ENCODE results near the gene RRAGD.

RRAGD gene, protein sequence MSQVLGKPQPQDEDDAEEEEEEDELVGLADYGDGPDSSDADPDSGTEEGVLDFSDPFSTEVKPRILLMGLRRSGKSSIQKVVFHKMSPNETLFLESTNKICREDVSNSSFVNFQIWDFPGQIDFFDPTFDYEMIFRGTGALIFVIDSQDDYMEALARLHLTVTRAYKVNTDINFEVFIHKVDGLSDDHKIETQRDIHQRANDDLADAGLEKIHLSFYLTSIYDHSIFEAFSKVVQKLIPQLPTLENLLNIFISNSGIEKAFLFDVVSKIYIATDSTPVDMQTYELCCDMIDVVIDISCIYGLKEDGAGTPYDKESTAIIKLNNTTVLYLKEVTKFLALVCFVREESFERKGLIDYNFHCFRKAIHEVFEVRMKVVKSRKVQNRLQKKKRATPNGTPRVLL

DNA sequence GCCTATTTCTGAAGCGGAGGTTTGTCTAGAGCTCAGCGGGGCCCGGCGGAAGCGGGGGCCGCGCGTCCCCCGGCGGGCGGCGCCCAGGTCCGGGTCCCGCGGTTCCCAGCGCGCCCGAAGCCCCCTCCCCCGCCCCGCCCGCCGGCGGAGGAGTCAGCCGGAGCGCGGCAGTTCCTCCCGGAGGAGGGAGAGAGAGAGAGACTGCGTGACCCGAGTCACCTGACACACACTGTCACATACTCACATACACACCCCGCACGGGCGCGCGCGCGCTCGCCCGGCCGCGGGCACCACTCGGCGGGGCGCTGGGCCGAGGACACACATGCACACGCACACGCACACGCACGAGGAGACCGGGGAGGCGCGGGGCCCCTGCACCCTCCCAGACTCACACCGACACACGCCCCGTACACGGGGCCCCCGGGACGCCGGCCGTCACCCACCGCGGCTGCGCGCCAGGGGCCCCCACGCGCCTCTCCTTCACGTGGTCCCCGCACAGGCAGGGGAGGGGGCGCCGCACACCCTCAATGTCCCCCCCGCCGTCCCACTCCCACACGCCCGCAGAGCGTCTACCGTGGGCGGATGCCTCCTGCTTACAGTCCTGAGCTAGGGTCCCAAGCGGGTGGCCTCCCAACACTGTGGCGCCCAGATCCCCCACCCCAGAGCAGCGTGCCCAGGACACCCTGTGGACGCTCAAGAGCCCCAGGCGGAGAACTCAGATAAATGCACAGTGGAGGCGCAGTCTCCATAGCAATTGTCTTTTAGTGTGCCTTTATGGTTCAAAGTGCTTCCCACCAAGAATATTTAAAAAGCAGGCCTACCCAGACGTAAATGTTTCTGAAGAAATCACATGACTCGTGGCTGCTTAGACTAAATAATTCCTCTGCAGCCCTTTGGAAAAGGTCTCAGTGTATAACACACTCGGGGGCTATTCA, at the start of gene RRAGD:
Gene RRAGD, minus strand, starts transcription at position 203 of the 935 bp plus-strand sequence. CDS start 280 bp downstream, outside the sequence.
- DNase-seq: peak; percentile 57

DNA sequence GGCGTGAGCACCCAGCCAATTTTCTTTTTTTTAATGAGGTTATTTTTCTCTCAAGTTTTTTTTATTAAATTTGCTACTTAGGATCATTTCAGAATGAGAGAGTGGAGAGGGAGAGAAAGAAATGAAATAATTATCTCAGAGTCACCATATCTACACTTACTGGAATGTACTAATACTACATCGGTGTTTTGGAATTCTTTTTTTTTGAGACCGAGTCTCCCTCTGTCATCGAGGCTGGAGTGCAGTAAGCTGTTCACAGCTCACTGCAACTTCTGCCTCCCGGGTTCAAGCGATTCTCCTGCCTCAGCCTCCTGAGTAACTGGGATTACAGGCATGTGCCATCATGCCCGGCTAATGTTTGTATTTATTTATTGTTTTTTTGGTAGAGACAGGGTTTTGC, 48.6 kb upstream of the RRAGD start:
- DNase-seq: no peak

DNA sequence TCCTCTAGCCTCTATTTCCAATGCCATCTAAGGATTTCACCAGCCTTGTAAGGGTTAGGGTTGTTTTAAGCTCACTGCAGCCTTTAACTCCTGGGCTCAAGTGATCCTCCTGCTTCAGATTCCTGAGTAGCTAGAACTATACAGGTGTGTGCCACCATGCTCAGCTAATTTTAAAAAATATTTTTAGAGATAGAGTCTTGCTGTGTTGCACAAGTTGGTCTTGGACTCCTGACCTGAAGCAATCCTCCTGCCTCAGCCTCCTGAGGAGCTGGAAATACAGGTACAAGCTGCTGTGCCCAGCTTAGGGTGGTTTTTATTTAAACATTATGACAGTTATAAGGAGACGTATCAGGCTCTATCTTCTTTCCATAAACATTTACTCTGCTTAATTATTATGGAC, 47.4 kb upstream of the RRAGD start:
- no peak for DNase-seq

DNA sequence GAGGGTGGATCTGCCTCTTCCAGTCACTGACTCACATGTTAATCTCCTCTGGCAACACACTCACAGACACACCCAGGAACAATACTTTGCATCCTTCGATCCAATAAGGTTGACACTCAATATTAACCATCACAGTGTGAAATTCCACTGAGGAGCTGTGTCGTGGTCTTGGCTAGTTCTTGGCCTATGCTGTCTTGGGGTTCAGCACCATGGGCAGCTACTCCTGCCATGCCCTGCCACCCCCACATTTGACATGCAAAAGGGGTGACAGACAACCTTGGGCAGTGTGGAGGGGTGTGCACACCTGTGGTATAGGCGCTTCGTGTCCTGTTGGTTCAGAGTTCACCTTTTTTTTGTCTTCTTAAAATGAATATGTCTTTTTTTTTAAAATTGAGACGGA, 46.6 kb upstream of the RRAGD start:
- no peak for DNase-seq

DNA sequence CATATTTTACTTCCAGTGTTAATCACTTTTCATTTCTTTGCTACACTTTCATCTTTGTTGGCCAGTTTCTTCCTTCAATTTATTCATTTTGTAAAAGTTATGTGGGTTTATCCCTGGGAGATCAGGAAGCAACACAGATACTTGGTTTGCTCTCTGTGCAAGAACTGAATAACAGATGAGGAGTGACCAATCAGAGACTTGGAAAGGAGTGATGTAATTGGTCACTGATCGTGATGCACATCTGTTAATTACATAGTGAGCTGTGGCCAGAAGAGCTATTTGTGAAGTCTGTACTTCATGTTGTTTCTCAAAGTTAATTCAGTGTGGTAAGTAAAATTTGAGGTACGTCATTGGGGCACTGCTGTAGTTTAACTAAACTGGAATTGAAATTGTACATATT, 42.2 kb upstream of the RRAGD start:
- DNase-seq: no peak

DNA sequence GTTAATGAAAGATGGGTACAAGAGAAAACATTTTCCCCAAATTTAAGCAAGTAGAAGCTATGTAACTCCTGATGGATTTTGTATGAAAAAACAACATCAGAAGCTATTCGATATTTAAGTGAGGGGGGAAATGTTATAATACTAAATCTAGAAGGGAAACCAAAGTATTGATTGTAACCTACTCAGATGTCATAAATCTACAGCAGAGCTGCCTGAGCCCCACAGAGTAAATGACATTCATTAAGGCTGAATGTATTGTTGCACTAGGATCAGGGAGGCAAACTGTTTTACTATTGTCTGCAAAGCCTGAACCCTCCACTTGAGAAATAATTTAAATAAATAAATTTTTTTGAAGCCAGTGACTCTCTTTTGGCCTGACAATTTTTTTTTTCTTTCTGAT, 40.2 kb upstream of the RRAGD start:
- DNase-seq: no peak

DNA sequence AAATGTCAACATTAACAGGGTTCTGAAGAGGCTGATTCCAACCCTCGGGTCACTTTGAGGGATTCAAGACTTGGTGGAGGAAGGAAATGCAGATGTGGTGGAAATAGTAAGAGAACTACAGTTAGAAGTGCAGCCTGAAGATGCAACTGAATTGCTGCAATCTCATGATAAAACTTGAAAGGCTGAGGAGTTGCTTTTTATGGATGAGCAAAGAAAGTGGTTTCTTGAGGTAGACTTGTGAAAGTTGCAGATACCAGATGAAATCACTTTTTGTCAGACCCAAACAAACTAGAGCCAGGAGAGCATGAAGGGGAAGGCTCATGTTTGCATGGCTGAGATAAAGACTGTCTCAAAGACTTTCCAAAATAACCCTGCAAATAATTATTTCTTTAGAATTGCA, 37.1 kb upstream of the RRAGD start:
- DNase-seq: no peak

DNA sequence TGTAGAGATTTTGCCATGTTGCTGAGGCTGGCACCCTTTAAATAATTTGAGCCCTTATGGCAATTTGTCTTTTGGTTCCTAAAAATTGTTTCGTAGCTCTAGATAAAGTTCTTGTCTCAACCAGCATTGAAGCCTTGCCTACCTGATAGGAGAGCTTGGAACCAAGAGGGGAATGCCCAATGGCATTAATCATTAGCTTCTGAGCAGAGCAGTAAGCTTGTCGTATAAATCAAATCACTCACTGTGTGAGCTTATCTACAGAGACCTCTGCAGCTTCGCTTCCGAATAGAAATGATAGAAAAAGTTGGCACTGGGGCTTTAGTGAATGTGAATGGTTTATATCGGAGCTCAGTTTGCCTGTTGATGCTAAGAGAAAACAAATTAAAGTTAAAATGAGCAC, 31.6 kb upstream of the RRAGD start:
- DNase-seq: no peak

DNA sequence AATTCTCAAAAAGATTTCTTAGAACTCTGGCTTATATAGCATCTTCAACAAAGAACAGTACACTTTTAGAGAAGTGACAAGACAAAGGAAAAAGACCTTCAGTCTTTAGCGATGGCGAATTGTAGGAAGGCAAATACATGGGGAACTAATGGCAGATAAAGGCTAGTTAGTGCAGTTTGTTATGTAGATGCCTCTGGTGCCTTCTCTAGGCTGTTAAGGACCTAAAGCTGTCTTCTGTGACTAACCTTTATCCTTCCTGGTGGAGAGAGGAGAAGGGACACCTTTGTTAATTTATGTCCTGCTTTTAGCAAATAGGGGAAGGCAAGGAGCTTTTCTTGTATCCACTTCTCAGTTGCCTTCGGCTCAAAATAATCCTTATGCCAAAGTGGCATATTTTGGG, 28.1 kb upstream of the RRAGD start:
- DNase-seq: no peak

DNA sequence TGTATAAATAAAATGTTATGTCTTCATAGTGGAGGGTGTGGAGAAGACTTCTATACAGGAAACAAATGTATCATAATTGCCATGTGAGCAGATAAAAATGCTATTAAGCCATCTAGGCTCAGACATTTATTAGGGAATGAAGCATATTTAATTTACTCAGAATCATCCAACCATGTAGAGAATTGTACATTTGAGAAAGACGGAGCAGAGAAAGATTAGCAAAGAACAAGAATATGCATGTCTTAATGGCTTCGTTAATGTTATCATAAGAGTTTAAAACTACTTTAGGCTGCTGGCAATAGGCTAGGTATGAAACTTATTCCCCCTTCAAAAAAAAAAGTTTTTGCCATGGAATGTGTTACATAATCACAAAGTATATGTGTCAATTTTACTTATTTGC, 26.9 kb upstream of the RRAGD start:
- no peak for DNase-seq

DNA sequence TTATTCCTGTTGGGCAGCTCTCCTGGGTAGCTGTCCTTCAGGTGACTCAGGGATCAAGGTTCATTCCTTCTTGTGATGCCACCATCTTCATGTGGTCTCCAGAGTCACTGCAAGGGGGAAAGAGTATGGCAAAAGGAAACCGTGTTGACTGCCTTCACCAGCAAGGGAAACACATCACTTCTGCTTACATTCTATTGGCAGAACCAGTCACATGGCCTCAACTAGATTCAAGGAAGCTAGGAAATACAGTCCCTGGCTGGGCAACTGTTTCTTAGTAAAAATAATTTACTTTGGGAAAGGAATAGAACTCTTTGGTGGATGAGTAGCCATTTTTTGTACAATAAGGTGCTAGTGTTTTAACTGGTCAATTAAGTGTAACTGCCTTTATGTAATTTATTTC, 26.2 kb upstream of the RRAGD start:
- DNase-seq: no peak

DNA sequence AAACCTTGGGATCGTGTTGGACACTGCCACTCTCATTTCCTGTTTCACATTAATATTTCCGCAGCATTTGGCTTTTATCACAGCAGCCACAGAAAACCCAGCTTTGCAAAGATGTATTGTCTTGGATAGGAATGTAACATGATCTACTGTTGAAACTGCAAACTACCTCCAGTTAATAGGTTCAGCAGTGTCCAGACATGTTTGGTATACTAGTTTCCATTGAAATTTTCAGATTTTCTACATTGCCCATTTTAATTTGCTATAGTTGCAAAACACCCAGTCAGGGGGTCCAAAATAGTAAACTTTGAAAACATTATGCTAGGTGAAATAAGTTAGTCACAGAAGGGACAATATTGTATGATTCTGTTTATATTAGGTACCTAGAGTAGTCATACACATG, 24.2 kb upstream of the RRAGD start:
- no peak for DNase-seq

DNA sequence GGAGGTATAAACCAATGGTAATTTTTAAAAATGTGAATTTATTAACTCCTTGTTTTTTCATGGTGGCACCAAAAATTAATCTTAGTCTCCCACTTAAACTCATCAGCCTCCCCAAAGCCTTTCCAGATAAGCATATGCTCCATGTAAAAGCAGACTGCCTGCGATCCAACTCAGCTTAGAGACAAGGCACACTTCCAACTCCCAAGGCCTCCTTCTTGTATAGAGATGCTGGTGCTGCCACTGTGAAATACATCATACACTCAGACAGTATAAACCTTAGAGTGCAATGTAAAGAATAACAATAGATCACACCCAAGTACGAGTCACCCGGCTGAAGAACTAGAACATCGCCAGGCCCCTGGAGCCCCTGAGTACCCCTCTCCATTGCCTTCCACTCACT, 22.9 kb upstream of the RRAGD start:
- no peak for DNase-seq

DNA sequence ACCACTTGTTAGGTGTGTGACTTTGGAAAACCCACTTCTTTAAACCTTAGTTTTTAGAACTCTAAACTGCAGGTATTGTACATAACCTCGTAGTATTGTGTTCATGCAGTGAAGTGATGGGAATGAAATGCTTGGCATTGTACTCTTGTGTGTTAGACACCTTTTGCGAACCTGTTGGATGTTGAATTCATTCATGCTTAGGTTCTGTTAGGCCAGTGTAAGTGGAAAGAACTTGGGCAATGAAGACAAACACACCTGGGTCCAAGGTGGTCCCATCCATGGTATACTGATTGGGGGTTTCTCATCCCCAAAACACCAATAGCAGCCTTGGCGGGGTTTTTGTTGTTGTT, 22.1 kb upstream of the RRAGD start:
- DNase-seq: no peak

DNA sequence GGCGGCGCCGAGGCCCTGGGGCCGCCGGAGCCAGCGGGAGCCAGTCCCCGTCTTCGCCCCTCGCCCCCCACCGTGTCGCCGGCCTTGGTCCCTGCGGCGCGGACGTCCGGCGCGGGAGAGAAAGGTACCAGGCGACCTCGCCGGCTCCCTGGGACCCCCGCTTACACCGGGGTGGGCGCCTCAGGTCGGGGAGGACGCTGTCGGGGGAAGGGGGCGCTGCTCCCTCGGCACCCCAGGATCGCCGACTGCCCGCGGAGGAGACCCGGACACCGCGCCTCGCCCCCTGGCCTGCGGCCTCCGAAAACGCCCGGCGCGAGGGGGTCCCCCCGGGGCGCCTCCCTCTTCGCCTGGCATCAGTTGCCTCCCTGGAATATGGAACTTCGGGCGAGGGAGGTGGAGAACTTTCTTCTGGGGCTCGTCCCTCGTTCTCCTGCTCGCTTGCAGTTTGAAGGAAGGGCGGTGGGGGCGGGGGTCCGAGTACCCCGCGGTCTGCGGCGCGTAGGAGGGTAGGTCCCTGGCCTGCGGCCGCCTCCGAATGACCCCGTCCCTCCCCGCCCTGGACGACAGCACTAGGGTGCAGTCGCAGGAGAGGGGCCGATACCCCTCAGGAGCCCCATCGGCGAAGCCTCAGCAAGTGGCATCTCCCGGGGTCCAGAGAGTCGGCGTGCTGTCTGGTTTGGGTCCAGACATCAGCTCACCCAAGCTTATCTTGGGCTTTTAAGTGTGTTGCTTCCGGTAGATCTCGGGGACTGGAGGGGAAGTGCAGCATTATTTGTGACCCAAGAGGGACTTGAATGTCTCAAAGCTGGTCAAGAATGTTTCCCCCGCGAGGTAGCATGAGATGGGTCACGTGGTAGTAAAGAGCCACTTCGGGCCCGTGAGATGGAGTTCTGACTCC, 21.4 kb upstream of the RRAGD start:
- DNase-seq: peak; percentile 27

DNA sequence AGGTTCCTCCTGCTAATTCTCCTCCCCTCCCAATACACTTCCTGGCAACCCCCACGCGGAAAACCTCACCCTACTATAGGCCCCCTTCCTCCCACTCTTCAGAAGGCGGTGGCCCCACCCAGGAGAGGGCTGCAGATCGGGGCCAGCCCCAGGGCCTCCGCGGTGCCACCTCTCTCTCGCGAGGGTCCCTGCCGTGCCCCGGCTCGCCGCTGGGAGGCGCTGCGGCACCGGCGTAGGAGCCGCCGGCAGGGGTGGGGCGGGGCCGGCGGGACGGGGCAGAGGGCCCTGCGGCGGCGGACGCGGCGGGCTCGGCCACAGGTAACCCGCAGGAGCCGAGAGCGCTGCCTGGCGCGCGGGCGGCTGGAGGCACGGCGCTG, 20.8 kb upstream of the RRAGD start, which contains the start of gene ANKRD6:
Gene ANKRD6, plus strand, starts transcription at position 278 of the 377 bp plus-strand sequence. CDS start 133,825 bp downstream, outside the sequence.
- DNase-seq: peak; percentile 88

DNA sequence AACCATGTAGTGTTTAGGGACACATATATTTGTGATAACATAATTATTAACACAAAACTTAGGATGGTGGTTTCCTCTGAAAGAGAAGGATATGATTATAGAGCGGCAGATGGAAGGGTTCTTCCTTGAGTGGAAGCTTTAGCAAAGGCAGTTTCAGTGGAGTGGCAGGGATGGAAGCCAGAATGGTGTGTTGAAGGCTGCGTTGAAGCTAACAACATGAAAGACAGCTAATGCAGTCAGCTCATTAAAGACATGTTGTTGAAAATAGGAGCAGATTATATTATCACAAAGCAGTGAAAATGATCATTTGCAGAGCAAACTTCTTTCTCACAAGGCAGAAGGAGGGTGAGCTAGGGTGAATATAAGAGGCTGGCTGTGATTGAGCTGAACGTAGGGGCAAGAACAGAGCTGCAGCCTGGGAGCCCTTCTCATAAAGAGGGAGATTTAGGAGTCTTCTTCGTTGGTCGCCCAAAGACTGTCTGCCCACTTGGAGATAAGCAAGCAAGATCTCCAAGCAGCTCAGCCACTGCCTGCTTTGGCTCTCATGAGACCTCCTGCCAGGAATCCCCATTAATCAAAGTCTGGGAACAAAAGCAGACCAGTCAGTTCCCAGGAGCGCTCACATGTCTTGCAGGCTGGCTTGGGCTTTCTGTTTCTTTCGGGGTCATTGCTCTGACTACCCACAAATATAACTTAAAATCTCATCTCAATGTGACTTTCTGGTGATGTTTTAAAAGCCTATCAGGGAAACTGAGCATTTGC, 18.3 kb upstream of the RRAGD start:
- DNase-seq: no peak

DNA sequence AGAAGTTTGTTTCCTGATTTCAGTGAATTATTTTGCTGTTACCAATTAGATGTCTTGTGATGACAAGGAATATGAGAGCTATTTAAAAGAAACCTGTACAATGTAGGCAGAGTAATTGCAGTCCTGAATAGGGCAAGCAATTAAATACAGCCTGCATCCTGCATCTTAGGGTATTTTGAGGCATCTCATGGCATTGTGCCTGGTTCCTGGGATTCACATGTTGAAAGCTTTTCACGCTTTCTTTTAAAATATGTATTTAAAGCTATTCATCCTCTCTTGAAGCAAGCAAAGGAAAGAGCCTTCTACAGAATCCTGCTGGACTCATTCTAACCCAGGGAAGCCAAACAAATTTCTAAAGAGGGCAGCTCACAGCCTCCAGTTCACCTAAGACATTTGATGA, 4.7 kb upstream of the RRAGD start:
- DNase-seq: no peak

DNA sequence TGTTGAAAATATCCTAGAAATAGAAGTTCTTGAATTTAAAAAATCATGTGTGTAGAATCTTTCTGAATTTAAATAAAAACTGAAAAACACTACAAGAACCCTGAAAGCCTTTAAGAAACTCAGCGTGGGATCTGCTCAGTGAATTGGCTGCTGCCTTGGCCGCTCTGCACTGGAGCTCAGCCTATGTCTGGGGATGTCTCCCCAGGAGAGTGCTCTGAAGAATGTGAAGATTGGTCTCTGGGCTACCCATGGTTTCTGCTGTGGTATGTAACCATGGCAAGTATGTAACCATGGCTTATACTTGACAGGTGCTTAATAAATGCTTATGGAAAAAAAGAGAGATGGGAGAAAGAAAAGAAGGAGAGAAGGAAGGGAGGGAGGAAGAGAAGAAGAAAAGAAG, 3.1 kb upstream of the RRAGD start:
- no peak for DNase-seq

DNA sequence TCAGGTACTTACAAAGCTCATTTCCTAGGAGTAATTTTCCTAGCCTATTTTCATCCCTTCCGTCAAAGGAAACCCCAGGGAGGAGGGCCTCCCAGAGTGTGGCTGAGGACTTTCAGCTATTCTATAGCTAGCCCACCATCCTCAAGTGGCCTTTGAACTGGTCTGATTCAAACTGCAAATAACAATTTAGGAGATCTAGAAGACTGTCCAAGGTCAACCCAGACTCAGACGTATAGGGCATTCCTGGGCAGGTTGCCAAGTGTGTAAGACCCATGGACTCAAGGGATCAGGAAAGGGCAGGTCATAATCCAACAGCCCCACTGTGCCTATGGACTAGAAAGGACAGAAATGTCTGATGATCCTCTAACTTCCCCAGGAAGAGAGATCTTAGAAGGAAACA, 2.1 kb upstream of the RRAGD start:
- no peak for DNase-seq

DNA sequence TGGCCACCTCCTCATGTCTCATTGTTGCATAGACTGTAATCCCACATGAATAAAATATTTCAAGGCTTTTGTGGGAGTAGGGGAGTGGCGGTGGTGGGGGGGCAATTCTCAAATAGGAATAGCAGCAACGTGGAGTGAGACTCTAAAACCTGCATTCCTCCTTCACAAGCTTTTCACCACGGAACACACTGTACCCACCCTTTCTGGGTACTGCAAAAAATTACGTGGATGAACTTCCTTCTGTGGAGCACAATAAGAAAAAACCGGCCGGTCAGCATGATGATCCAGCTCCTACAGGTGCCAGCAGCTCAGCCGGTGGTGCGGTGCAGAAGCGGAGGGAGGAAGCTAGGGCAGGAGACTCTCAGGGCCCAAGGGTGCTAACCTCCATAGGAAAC, 930 bp upstream of the RRAGD start:
- no peak for DNase-seq
